HEK293 (cell line): ENCODE results near the gene PAX1.

ENCODE experiments used
- CTCF ChIA-PET: fragments of 350-600 bp; formaldehyde crosslinking; extraction: SDS; loops from one replicate; lab custom pipeline; 2021; ENCODE audit warnings: antibody characterized with exemption; lab: Yijun Ruan, JAX
- POLR2A ChIA-PET: fragments of 300-600 bp; formaldehyde crosslinking; extraction: SDS; loops from one replicate; lab custom pipeline; 2020; ENCODE audit warnings: antibody characterized with exemption, inconsistent platforms; lab: Yijun Ruan, JAX
- H3K27ac ChIP-seq: fragments of 200-500 bp; sonication (Bioruptor generic); 2 replicates; pipeline ENCODE4 v1.5.1; 2014; ENCODE audit warnings: low read depth, low read length, control low read depth, inconsistent platforms; ENCODE audit errors: extremely low read depth
- H3K36me3 ChIP-seq, 2 experiments: fragments of 200-500 bp in 1 of 2; sonication (Bioruptor generic) in 1 of 2; 1 replicate in 1 of 2; 2 replicates in 1 of 2; pipeline ENCODE4 v1.5.1; 2014 to 2017; ENCODE audit warnings: inconsistent platforms in 2 of 2, low read length in 2 of 2; ENCODE audit not compliant: control insufficient read depth in 2 of 2, insufficient read depth in 1 of 2
- H3K4me1 ChIP-seq: fragments of 200-500 bp; sonication (Bioruptor generic); 2 replicates; pipeline ENCODE4 v1.5.1; 2014; ENCODE audit warnings: mild to moderate bottlenecking, low read length, inconsistent platforms; ENCODE audit not compliant: control insufficient read depth, insufficient read depth
- H3K4me3 ChIP-seq: 2 replicates; pipeline ENCODE4 v1.5.1; 2011; ENCODE audit warnings: low read depth, mild to moderate bottlenecking, control low read depth, low read length, moderate library complexity
- H3K9me3 ChIP-seq: fragments of 200-500 bp; sonication (Bioruptor generic); 2 replicates; pipeline ENCODE4 v1.5.1; 2014; ENCODE audit warnings: low read depth, low read length, inconsistent platforms; ENCODE audit not compliant: control insufficient read depth, insufficient read depth
- EGR2 ChIP-seq: fragments of 450-650 bp; formaldehyde crosslinking; IDR thresholded peaks from 2 replicates; pipeline ENCODE4 v1.5.1; 2016; ENCODE audit warnings: low read depth, missing biosample characterization, missing genetic modification characterization
- HOXC10 ChIP-seq: sonication (generic); formaldehyde crosslinking; IDR thresholded peaks from 2 replicates; pipeline ENCODE4 v1.8.1; 2023; ENCODE audit warnings: mild to moderate bottlenecking, missing genetic modification reagents
- SCRT1 ChIP-seq: fragments of 450-650 bp; formaldehyde crosslinking; IDR thresholded peaks from 2 replicates; pipeline ENCODE4 v1.5.1; 2016; ENCODE audit warnings: missing biosample characterization, missing genetic modification characterization, borderline replicate concordance
- SP2 ChIP-seq: fragments of 450-650 bp; formaldehyde crosslinking; IDR thresholded peaks from 2 replicates; pipeline ENCODE4 v1.5.1; 2016; ENCODE audit warnings: missing biosample characterization, missing genetic modification characterization
- ZFP3 ChIP-seq: fragments of 450-650 bp; formaldehyde crosslinking; IDR thresholded peaks from 2 replicates; pipeline ENCODE4 v1.5.1; 2016; ENCODE audit warnings: low read depth, missing biosample characterization, missing genetic modification characterization
- ZFP69B ChIP-seq: fragments of 450-650 bp; formaldehyde crosslinking; IDR thresholded peaks from 2 replicates; pipeline ENCODE4 v1.5.1; 2016; ENCODE audit warnings: missing biosample characterization, missing genetic modification characterization
- ZNF184 ChIP-seq: fragments of 450-650 bp; IDR thresholded peaks from 2 replicates; pipeline ENCODE4 v1.5.1; 2018; ENCODE audit warnings: missing biosample characterization, mild to moderate bottlenecking, missing genetic modification characterization
- ZNF221 ChIP-seq: fragments of 450-650 bp; formaldehyde crosslinking; IDR thresholded peaks from 2 replicates; pipeline ENCODE4 v1.5.1; 2017; ENCODE audit warnings: missing biosample characterization, missing genetic modification characterization, borderline replicate concordance
- ZNF239 ChIP-seq: fragments of 450-650 bp; formaldehyde crosslinking; IDR thresholded peaks from 2 replicates; pipeline ENCODE4 v1.5.1; 2016; ENCODE audit warnings: missing biosample characterization, missing genetic modification characterization
- ZNF311 ChIP-seq: fragments of 450-650 bp; formaldehyde crosslinking; IDR thresholded peaks from 2 replicates; pipeline ENCODE4 v1.5.1; 2017; ENCODE audit warnings: missing biosample characterization, missing genetic modification characterization, borderline replicate concordance
- ZNF433 ChIP-seq: fragments of 450-650 bp; formaldehyde crosslinking; IDR thresholded peaks from 2 replicates; pipeline ENCODE4 v1.5.1; 2016; ENCODE audit warnings: missing biosample characterization, missing genetic modification characterization, low read depth
- ZNF48 ChIP-seq: fragments of 450-650 bp; formaldehyde crosslinking; IDR thresholded peaks from 2 replicates; pipeline ENCODE4 v1.5.1; 2016; ENCODE audit warnings: missing biosample characterization, missing genetic modification characterization
- ZNF510 ChIP-seq: fragments of 450-650 bp; formaldehyde crosslinking; IDR thresholded peaks from 2 replicates; pipeline ENCODE4 v1.5.1; 2018; ENCODE audit warnings: mild to moderate bottlenecking, missing genetic modification characterization, missing biosample characterization; ENCODE audit not compliant: insufficient replicate concordance
- ZNF529 ChIP-seq: fragments of 450-650 bp; formaldehyde crosslinking; IDR thresholded peaks from 2 replicates; pipeline ENCODE4 v1.5.1; 2017; ENCODE audit warnings: missing genetic modification characterization, missing biosample characterization; ENCODE audit not compliant: insufficient replicate concordance
- ZNF610 ChIP-seq: fragments of 450-650 bp; formaldehyde crosslinking; IDR thresholded peaks from 2 replicates; pipeline ENCODE4 v1.5.1; 2016; ENCODE audit warnings: missing biosample characterization, missing genetic modification characterization, borderline replicate concordance
- ZNF664 ChIP-seq: fragments of 450-650 bp; formaldehyde crosslinking; IDR thresholded peaks from 2 replicates; pipeline ENCODE4 v1.5.1; 2016; ENCODE audit warnings: missing biosample characterization, missing genetic modification characterization
- ZNF776 ChIP-seq: fragments of 450-650 bp; formaldehyde crosslinking; IDR thresholded peaks from 2 replicates; pipeline ENCODE4 v1.5.0; 2017; ENCODE audit warnings: missing biosample characterization, missing genetic modification characterization, borderline replicate concordance
- TF ChIP-seq, protein P1 (sequence below): fragments of 450-650 bp; formaldehyde crosslinking; IDR thresholded peaks from 2 replicates; pipeline ENCODE4 v1.5.1; 2016; ENCODE audit warnings: missing biosample characterization, missing genetic modification characterization
- TF ChIP-seq, protein P2 (sequence below): fragments of 450-650 bp; formaldehyde crosslinking; IDR thresholded peaks from 2 replicates; pipeline ENCODE4 v1.5.1; 2016; ENCODE audit warnings: missing biosample characterization, missing genetic modification characterization
- TF ChIP-seq, protein P3 (sequence below): fragments of 450-650 bp; formaldehyde crosslinking; IDR thresholded peaks from 2 replicates; pipeline ENCODE4 v1.5.0; 2017; ENCODE audit warnings: missing biosample characterization, missing genetic modification characterization, borderline replicate concordance

The PAX1 gene

DNA sequence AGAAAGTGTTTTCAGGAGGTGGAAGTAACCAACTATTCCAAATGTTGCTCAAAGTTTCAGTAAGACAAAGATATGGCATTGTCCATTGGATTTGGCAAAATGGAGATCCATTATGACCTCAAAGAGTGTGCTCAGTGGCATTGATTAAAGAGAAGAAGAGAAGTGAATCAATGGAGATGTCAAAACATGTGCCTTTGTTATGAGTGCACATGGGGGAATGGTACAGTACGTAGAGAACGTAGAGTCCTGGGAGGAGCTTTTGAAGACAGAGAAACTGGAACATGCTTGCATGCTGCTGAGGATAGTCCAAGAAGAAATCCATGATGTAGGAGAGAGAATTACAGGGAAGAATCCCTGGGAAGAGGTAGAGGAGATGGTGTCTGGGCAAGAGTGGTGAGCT, 42.0 kb upstream of the PAX1 start:
- Histone ChIP-seq H3K4me1 (no peaks in the 10 kb centered on the region), H3K4me3 (no peak overlapping the region), H3K9me3 (no peaks in the 10 kb centered on the region), H3K36me3 (no peaks in the 10 kb centered on the region), H3K27ac (no peak overlapping the region)
- POLR2A ChIA-PET = no interaction called here
- TF ChIP-seq ZNF311 (tag by site-specific recombination) (no peak), SCRT1 (no peak), EGR2 (tag by site-specific recombination) (no peak), ZNF510 (tag by site-specific recombination) (no peak), HOXC10 (no peak)
- CTCF ChIA-PET = no interaction called here

DNA sequence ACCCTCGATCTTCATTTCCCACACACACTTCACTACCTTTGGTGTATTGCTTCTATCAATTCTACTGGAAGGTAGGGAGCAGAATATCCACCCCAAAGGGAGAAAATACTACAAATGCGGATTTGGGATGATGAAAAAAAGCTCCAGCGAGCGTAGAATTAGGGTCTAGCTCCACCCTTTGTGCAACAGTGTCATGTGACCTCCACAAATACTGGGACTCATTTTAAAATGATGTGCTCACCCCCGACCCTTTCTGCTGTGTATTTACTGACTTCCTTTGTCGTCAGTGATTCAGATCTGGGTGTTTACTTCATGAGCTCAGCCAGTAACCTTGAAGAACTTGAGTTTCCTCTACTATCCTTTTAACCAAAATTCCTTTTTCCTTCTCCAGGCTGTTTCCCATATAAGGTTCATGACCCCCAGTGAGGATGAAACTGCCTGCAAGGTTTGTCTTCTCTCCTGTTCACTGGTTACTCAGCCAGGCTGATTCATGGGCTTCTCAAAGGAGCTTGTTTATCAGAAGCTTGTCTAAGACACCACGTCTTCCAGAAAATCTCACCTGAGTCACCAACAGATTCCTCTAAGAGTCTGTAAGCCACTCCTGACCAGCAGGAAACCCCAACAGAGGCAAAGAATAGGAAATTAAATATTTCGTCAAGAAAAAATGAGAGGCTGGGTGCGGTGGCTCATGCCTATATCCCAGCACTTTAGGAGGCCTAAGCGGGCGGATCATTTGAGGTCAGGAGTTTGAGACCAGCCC, 39.6 kb upstream of the PAX1 start:
- ChIA-PET CTCF (interaction anchor here (0.7 kb wide), 1 partner anchor 23 kb away, joined by 3 read pairs; no protein-coding TSS in a partner anchor), POLR2A (no interaction called here)
- no peak for TF ChIP-seq ZNF776 (tag by site-specific recombination)
- no peaks in the 10 kb centered on the region for H3K36me3 ChIP-seq
- H3K4me1 ChIP-seq = no peaks in the 10 kb centered on the region
- no peaks in the 10 kb centered on the region for H3K9me3 ChIP-seq
- no peak overlapping the region for H3K27ac ChIP-seq
- H3K4me3 ChIP-seq = no peak overlapping the region

DNA sequence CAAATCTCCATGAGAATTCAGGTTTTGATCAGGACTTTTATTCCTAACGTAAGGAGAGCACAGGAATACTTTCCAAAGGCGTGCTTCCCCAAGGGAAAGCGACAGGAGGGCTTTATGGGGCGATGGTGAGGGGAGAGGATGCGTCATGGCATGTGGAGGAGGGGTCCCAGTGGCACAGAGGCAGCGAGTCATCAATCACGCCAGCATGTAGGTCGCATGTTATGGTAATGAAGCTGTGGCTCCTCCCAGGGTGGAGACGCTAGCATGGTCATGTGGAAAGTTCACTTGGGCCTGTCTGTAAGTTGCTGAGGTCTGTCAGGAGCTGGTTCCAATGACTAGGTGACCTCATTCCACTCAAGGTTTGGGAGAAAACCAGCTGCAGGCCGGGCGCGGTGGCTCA, 35.3 kb upstream of the PAX1 start:
- Histone ChIP-seq H3K4me1 (no peaks in the 10 kb centered on the region), H3K4me3 (no peak overlapping the region), H3K36me3 (no peaks in the 10 kb centered on the region), H3K27ac (no peak overlapping the region), H3K9me3 (no peaks in the 10 kb centered on the region)
- ChIA-PET POLR2A (no interaction called here), CTCF (no interaction called here)
- TF ChIP-seq ZNF48 (tag by site-specific recombination) = no peak

DNA sequence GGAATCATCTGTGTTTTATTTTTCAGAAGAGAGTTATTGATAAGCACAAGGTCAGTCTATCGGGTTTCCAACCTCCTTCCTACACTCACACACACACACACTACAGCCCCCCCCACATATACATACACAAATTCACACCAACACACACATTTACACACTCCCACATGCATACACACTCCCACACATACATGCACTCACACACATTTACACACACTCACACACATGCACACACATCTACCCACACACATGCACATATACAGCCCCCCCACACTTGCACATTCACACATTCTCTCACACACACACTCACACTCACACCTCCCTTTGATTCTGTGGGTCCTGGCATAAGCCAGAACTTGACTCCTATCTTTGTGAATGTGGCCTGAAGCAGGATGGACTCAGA, 34.5 kb upstream of the PAX1 start:
- Histone ChIP-seq H3K36me3 (no peaks in the 10 kb centered on the region), H3K4me3 (no peak overlapping the region), H3K27ac (no peak overlapping the region), H3K4me1 (no peaks in the 10 kb centered on the region), H3K9me3 (no peaks in the 10 kb centered on the region)
- POLR2A ChIA-PET = no interaction called here
- CTCF ChIA-PET = no interaction called here
- TF ChIP-seq ZNF239 (tag by site-specific recombination) = no peak
- no peak for TF ChIP-seq ZNF664 (tag by site-specific recombination)
- TF ChIP-seq ZNF610 = no peak
- TF ChIP-seq, protein P1, sequence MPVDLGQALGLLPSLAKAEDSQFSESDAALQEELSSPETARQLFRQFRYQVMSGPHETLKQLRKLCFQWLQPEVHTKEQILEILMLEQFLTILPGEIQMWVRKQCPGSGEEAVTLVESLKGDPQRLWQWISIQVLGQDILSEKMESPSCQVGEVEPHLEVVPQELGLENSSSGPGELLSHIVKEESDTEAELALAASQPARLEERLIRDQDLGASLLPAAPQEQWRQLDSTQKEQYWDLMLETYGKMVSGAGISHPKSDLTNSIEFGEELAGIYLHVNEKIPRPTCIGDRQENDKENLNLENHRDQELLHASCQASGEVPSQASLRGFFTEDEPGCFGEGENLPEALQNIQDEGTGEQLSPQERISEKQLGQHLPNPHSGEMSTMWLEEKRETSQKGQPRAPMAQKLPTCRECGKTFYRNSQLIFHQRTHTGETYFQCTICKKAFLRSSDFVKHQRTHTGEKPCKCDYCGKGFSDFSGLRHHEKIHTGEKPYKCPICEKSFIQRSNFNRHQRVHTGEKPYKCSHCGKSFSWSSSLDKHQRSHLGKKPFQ (tag by site-specific recombination) = peak; percentile 83
- no peak for TF ChIP-seq ZNF529 (tag by site-specific recombination)
- TF ChIP-seq SP2 (tag by site-specific recombination) = no peak
- TF ChIP-seq, protein P2, sequence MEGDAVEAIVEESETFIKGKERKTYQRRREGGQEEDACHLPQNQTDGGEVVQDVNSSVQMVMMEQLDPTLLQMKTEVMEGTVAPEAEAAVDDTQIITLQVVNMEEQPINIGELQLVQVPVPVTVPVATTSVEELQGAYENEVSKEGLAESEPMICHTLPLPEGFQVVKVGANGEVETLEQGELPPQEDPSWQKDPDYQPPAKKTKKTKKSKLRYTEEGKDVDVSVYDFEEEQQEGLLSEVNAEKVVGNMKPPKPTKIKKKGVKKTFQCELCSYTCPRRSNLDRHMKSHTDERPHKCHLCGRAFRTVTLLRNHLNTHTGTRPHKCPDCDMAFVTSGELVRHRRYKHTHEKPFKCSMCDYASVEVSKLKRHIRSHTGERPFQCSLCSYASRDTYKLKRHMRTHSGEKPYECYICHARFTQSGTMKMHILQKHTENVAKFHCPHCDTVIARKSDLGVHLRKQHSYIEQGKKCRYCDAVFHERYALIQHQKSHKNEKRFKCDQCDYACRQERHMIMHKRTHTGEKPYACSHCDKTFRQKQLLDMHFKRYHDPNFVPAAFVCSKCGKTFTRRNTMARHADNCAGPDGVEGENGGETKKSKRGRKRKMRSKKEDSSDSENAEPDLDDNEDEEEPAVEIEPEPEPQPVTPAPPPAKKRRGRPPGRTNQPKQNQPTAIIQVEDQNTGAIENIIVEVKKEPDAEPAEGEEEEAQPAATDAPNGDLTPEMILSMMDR (tag by site-specific recombination) = no peak
- TF ChIP-seq, protein P3, sequence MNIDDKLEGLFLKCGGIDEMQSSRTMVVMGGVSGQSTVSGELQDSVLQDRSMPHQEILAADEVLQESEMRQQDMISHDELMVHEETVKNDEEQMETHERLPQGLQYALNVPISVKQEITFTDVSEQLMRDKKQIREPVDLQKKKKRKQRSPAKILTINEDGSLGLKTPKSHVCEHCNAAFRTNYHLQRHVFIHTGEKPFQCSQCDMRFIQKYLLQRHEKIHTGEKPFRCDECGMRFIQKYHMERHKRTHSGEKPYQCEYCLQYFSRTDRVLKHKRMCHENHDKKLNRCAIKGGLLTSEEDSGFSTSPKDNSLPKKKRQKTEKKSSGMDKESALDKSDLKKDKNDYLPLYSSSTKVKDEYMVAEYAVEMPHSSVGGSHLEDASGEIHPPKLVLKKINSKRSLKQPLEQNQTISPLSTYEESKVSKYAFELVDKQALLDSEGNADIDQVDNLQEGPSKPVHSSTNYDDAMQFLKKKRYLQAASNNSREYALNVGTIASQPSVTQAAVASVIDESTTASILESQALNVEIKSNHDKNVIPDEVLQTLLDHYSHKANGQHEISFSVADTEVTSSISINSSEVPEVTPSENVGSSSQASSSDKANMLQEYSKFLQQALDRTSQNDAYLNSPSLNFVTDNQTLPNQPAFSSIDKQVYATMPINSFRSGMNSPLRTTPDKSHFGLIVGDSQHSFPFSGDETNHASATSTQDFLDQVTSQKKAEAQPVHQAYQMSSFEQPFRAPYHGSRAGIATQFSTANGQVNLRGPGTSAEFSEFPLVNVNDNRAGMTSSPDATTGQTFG (tag by site-specific recombination) = no peak
- no peak for TF ChIP-seq ZNF221 (tag by site-specific recombination)
- TF ChIP-seq ZNF433 (tag by site-specific recombination) = no peak
- no peak for TF ChIP-seq ZFP69B (tag by site-specific recombination)
- no peak for TF ChIP-seq ZFP3
- no peak for TF ChIP-seq ZNF184
- TF ChIP-seq ZNF311 (tag by site-specific recombination) = no peak
